Amygdala (tissue), 56 donors: ENCODE results near the gene CHMP4B.

ENCODE experiments used
- DNase-seq, 56 donors: peaks; one replicate each; lab custom pipeline; 2025; lab: John Stamatoyannopoulos, UW

The CHMP4B gene, protein sequence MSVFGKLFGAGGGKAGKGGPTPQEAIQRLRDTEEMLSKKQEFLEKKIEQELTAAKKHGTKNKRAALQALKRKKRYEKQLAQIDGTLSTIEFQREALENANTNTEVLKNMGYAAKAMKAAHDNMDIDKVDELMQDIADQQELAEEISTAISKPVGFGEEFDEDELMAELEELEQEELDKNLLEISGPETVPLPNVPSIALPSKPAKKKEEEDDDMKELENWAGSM

DNA sequence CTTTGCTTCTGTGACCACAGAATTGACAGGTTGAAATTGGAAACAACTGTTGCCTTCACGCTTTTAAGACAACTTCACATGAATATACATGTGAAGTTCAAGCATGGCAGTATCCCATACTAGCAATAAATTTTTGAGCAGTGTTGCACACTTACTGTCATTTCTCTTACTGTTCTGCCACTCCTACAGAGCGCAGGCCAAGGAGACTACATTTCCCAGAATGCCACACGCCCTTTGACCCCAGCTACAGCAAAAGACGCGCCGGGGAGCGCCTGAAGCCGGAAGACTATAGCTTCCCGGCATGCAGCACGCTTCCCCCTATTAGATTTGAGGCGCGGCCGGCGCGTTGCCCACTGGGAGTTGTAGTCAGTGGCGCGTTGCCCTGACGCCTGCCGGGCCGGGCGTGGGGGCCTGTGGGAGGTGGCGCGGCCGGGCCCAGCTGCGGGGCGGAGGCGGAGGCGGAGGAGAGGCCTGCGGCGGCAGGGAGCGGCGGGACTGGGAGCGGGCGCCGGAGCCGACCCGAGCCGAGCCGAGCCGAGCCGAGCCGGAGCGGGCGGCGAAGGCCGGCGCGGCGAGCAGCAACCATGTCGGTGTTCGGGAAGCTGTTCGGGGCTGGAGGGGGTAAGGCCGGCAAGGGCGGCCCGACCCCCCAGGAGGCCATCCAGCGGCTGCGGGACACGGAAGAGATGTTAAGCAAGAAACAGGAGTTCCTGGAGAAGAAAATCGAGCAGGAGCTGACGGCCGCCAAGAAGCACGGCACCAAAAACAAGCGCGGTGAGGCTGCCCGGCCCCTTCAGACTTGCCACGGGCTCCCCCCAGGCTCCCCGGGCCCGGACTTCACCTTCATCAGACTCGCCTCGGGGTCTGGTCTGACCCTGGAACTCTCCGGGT is at the start of gene CHMP4B:
TSS of gene CHMP4B (plus strand) at position 464 of the 891 bp plus-strand sequence. CDS start at position 585, 121 bp downstream.
- DNase-seq: peak; percentile 70 to 99 (median 97)

DNA sequence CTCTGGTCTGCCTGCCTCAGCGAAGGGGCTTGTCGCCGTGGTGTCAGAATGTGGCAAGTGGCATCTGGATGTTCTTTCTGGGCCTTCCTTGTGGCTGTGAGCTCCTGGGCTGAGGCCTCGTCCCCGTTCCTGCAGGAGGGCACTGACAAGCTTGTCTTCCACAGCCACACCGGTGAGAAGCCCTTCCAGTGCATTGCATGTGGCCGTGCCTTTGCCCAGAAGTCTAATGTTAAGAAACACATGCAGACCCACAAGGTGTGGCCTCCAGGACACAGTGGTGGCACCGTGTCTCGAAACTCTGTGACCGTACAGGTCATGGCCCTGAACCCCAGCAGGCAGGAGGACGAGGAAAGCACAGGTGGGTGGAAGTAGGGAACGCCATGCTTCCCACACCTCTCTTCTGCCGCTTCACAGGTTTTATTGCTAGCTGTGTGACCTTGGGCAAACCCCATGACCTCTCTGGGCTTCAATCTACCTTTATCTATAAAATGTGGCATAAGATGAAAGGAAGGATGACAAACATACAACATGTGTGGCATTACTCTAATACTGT is 49.4 kb upstream of the CHMP4B start:
- no peak for DNase-seq

DNA sequence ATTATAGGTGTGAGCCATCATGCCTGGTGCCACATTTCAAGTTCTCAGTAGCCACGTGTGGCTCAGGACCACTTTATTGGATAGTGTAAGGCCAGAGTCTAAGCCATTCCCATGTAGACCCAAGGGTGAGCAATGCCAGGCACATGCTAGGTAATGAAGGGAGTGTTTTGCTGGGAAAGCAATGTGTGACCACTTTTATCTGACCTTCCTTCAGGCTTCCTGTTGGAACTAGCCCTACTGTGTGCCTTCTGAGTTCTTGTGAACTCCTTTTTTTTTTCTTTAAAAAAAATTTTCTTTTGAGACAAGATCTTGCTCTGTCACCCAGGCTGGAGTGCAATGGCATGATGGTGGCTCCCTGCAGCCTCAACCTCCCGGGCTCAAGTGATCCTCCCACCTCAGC is 46.0 kb upstream of the CHMP4B start:
- DNase-seq: no peak

DNA sequence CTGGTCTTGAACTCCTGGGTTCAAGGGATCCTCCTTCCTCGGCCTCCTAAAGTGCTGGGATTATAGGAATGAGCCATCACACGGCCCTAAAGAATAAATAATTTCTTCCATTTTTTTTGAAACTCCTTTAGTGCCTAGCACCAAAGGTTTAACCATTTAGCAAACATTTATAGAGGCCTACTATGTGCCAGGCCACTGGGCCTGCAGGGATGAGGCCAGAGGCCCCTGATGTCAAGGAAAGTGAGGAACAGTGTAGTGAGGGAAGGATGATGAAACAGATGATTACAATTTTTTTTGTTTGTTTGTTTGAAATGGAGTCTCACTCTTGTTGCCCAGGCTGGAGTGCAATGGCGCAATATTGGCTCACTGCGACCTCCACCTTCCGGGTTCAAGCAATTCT is 45.6 kb upstream of the CHMP4B start:
- DNase-seq: no peak

DNA sequence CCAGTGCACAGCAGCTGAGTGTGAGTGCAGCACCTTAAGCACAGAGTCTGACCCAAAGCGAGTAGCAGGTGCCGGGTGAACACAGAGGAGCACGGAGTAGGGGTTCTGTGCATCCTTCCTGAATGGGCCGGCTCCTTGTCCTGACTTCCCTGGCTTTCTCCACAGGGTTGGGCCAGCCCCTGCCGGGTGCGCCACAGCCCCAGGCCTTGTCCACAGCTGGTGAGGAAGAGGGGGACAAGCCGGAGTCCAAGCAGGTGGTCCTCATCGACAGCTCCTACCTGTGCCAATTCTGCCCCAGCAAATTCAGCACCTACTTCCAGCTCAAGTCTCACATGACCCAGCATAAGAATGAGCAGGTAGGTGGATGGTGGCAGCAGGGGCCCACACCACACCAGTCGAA is 44.5 kb upstream of the CHMP4B start:
- no peak for DNase-seq

DNA sequence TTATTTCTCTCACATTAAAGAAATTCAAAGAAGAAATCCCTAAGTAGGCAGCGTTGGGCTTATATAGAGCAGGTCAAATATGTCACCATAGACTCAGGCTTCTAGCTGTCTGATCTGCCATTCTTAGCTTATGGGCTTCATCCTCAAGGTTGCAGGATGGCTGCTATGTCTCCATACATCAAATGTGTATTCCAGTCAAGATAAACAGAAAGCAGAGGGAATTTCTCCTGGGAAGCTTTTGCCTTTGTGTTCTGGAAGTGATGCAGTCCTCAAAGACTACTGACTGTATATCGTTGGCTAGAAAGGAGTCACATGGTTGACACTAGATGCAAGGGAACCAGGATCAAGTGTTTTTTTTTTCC is 43.4 kb upstream of the CHMP4B start:
- DNase-seq: no peak

DNA sequence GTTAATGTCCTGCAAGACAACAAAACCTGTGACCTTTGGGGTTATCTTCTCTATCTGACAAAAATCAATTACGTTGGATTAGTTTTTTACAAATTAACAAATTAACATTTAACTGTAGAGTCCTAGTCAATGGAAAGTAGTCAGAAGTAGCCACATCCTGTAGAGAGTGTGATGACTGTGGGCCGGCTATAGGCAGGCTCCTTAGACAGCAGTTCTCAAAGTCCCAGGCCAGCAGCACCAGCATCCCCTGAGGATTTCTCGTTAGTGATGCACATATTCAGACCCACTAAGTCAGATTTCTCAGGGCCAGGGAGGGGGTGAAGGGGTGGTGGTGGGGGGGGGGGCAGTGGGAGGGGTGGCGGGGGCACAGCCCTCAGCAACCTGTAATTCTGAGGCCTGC is 42.1 kb upstream of the CHMP4B start:
- no peak for DNase-seq

DNA sequence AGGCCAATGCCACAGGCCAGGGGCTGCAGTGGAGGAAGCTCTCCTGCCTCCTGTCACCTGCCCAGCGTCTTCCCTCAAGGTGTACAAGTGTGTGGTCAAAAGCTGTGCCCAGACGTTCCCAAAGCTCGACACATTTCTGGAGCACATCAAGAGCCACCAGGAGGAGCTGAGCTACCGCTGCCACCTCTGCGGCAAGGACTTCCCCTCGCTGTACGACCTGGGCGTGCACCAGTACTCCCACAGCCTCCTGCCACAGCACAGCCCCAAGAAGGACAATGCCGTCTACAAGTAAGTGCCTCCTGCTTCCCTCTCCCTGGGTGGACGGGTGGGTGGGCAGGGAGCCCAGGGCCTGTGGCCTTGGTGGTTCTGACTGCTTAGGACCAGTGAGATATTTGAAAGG is 41.1 kb upstream of the CHMP4B start:
- DNase-seq: no peak

DNA sequence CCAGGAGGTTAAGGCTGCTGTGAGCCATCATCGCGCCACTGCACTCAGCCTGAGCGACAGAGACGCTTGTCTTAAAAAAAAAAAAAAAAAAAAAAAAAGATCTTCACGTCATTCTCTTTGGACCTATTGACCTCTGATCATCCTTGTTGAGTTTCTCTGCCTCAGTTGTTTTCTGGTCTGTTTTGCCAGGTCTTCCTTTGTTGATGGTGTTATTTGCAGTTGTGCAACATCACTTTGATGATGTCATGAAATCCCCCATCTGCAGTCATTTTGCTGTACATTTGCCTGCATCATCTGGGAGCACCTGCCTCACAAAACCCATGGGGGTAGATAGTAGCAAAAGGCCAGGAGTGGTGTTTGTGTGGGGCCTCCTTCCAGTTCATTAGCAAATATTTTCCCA is 39.2 kb upstream of the CHMP4B start:
- DNase-seq: no peak

DNA sequence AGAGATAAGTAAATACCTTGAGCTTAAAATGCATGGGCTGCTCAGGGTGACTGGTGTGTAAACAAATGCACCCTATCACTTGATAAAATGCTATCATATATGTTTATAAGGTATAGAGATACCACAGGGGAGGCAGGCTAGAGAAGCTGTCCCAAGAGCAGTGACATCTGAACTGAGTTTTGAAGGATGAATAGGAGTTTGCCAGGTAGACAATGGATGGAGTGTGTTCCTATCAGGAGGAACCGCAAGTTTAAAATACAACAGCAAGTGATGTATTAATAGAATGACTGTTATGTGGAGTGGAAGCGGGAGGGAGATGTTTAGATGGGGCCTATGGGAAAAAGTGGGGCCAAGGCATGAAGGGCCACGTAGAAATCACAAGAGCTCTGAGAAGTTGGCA is 38.7 kb upstream of the CHMP4B start:
- no peak for DNase-seq

DNA sequence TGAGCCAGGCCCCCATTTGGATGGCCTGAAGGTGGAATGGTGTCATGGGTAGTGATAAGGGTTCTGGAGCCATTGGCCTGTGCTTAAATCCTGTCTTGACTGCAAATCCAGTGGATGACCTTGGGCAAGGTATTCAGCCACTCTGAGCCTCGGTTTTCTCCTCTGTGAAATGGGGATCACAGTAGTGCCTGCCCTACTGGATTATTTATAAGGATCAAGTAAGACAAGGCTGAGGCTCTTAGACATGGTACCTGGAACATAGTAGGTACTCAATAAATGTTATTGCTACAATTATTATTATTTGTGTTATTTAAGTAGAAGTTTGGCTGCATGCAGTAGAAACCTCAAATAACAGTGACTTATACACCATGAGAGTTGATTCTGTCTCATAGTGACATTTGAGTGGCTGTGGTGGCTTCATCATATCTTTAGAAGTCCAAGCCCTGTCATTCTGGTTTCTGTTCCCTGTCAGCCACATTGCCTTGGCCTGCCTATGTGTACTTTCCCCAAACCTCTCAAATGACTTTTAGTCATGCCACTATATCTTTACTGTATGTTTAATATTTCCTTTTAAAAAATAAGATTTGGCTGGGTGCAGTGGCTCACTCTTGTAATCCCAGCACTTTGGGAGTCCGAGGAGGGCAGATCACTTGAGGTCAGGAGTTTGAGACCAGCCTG is 37.6 kb upstream of the CHMP4B start:
- no peak for DNase-seq

DNA sequence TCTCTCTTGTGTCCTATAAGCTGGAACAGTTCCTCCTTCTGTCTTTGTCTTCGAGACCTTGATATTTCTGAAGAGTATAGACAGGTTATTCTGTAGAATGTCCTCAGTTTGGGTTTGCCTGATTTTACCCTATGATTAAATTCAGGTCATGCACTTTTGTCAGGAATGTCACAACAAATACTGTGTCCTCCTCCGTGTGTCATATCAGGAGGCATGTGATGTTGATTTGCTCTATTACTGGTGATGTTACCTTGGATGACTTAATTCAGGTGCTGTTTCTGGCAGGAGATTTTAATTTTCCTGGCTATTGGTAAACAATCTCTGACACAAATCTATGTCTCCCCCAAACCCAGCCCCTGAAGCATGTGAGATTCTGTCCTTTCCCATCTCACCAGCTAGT is 33.3 kb upstream of the CHMP4B start:
- no peak for DNase-seq

DNA sequence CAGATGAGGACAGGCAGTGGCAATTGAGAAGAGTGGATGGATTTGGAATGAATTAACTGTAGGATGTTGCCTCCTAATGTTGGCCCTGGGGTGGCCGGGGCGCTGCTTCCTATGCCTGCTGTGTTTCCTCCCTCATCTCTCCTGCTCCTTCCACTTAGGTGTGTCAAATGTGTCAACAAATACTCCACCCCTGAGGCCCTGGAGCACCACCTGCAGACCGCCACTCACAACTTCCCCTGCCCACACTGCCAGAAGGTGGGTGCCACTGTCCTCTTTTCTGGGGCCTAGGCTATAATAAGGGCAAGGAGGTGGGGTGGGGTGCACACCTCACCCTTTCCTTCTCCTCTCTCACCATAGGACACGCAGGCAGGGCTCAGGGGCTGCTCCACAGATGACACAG is 30.0 kb upstream of the CHMP4B start:
- no peak for DNase-seq

DNA sequence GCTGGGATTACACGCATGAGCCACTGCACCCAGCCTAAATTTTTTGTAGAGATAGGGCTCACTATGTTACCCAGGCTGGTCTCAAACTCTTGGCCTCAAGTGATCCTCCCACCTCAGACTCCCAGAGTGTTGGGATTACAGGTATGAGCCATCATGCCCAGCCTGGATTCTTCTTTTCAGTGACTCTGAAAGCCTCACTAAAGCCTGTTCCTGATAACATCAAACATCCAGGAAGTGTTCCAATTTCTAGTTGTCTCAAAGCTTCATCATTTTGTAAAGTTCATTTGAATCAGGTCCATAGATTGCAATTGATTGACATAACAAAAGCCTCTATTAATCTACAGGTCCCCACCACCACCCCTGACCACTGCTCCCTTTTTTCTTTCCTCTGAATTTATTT is 29.2 kb upstream of the CHMP4B start:
- DNase-seq: no peak

DNA sequence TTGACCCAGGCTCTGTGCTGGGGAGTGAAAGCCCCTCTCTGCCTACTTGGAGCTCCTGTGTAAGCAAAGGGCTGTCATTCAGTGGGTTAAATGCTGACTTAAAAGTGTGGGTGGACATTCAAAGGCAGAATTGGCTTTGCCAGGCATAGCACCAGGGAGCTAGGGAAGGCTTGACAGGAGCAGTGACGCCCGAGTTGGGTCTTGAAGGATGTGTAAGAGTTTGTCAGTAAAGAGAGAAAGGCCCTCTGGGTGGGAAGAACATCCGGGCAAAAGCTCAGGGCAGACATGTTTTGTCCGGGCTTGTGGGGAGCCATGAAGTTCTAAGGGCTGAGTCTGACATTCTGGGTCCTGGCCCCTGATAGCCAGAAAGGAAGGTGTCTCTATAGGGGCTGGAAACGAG is 27.9 kb upstream of the CHMP4B start:
- no peak for DNase-seq

DNA sequence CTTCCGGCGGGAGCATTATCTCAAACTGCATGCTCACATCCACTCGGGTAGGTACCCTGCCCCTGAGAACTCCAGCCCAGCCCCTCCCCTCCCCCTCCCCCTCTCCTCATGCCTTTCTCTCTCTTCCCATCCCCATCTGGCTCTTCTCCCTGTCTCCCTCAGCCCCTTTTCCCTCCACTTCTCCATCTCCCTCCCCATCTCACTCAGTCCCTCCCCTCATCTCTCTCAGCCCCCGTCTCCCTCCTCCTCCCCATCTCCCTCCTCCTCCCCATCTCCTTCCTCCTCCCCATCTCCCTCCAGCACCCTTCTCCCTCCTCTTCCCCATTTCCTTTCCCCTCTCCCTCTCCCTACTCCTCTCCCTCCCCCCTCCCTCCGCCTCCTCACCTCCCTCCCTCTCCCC is 27.3 kb upstream of the CHMP4B start:
- no peak for DNase-seq

DNA sequence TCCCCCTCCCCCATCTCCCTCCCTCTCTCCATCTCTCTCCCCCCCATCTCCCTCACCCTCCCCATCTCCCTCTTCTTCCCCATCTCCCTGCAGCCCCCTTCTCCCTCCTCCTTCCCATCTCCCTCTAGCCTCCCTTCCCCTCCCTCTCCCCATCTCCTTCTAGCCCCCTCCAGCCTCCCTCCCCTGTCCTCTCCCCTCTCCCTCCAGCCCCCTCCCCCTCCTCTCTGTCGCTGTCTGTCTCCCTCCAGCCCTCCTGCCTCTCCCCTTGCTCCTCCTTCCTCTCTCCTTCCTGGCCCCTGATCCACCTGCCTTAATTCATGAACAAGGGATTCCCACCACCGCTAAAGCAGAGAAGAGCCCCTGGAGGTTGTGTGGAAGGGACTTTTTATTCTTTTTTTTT is 26.9 kb upstream of the CHMP4B start:
- no peak for DNase-seq

DNA sequence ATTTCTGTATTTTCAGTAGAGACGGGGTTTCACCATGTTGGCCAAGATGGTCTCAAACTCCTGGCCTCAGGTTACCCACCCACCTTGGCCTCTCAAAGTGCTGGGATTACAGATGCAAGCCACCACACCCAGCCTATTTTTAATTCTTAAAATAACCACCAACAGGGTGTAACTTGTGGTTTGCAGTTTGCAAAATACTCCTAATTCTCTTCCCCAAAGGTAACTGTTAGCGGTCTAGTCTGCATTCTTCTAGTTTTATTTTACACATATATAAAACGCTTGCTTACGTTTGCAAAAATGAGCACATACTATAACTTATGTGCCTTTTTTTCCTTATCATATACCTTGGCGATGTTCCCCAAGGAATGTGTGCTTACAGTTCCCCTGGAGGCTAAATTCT is 25.6 kb upstream of the CHMP4B start:
- no peak for DNase-seq

DNA sequence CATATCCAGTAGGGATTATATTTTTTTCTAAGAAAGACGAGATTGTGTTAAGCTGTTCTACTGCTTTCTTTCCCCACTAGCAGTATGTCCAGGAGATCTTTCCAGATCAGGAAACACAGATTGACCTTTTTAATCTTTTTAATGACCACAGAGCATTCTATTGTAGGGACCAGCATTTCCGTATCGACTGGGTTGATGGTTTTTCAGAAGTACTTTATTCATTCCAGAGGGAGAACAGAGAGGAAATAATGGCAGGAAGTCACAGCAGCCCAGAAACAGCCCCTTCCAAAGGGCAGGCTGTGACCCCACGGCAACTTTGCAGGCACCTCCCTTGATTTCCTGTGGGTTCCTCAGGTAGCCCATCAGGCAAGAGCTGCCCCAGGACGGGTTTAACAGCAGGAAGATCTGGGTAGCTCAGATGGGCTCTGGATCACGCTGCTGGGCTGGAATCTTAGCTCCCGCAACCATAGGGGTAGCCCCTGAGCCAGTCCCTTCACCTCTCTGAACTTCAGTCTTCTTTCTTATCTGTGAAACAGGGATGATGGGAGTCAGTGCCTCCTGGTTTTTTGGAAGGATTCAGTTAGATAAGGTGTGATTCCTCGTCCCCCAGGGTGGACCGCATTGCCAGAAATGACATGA is 23.8 kb upstream of the CHMP4B start:
- DNase-seq: no peak

DNA sequence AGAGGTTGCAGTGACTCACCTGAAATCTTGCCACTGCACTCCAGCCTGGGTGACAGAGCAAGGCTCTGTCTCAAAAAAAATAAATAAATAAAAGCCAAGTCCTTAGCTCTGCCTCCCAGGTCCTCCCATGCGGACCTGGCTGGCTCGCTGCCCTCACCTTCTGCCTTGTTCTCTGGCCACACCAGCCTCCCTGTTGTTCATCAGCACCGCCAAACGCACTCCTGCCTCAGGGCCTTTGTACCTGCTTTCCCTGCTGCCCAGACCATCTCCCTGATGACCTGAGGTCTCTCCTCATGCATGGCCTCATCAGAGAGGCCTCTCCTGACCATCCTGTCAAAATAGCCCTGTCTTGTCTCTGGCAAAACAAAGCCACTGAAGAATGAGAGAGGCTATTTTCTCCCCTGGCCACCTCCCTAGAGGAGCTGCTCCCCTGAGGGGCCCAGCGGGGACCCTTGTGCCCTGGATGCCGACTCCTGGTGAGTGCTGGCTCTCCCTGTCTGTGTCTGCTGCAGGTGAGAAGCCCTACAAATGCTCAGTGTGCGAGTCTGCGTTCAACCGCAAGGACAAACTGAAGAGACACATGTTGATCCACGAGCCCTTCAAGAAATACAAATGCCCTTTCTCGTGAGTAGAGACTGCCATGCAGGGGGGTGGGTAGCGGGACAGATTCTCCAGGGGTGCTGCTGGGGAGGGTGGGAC is 22.6 kb upstream of the CHMP4B start:
- DNase-seq: no peak
